ENCODE measurements around the gene MGMT. TPM values are rescaled to one million over a fixed set of nuclear protein-coding genes. Genes with fewer than 3 reads are reported as not detected.

Gene MGMT
- total and polyA plus RNA-seq, 2 of the 4 experiments (the other 2 are of a cell fraction): 11.5 to 17.8 TPM

DNA sequence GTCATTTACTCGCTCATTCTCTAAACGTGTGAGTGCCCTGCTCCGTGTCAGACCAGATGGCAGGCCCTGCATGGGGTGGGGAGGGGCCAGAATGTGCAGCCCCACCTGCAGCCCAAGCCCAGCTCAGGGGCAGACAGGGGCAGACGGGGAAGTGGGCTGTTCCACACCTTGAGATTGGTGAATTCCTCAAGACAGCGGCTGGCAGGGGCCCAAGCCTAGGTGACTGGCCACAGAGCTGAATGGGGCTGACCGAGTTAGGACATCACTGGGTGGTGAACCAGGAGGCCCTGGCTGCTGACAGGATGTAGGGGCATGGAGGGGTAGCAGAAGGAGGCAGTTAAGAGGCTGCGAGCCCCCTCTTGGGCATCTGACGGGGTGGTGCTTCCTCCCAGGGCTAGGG is 79.1 kb downstream of the MGMT start:
- Histone ChIP-seq H3K4me1 (ENCODE audit: control insufficient read depth, insufficient read depth, low read length) (no peaks in the 10 kb centered on the region), H3K4me3 (ENCODE audit: insufficient read depth, low read depth, low read length) (no peak overlapping the region), H3K27ac (ENCODE audit: insufficient read depth, low read length) (no peak overlapping the region), H3K27me3 (ENCODE audit: control insufficient read depth, insufficient read depth, low read length) (no peaks in the 10 kb centered on the region), H2AFZ (replicated peaks; ENCODE audit: low read length, poor library complexity) (no peak overlapping the region), H2AK5ac (ENCODE audit: low read depth, low read length) (no peak overlapping the region), H3K36me3 (ENCODE audit: control insufficient read depth, insufficient read depth, low read length) (no peaks in the 10 kb centered on the region), H3K18ac (ENCODE audit: low read depth, low read length) (no peak overlapping the region), H4K91ac (ENCODE audit: insufficient read depth, low read depth, low read length) (no peak overlapping the region), H2AK9ac (replicated peaks; ENCODE audit: low read depth, low read length, poor library complexity) (no peak overlapping the region), H3K79me1 (ENCODE audit: low read depth in 1 of 2, low read length in 2 of 2) (no peaks in the 10 kb centered on the region), H3K4ac (ENCODE audit: low read depth, low read length) (no peak overlapping the region), H3K9ac (ENCODE audit: low read depth, low read length) (no peak overlapping the region), H2BK20ac (ENCODE audit: low read depth, low read length) (no peak overlapping the region), H3K56ac (ENCODE audit: extremely low read depth, insufficient read depth, low read length) (no peak overlapping the region), H3K4me2 (ENCODE audit: low read depth, low read length) (no peak overlapping the region), H2BK5ac (ENCODE audit: low read depth, low read length, poor library complexity, severe bottlenecking) (no peak overlapping the region), H4K8ac (ENCODE audit: low read depth in 2 of 2, low read length in 2 of 2) (no peak overlapping the region), H3K9me3 (ENCODE audit: control insufficient read depth, insufficient read depth, low read length) (no peaks in the 10 kb centered on the region), H4K5ac (ENCODE audit: low read depth, low read length) (no peak overlapping the region), H2BK120ac (ENCODE audit: low read depth, low read length) (no peak overlapping the region), H4K20me1 (ENCODE audit: insufficient read depth, low read length) (no peaks in the 10 kb centered on the region), H3K9me1 (ENCODE audit: insufficient read depth, low read length) (0 out of 2 replicates have a peak, but pooled peaks cover 5% of the 10 kb centered on the region), H3K23ac (ENCODE audit: low read depth, low read length) (no peak overlapping the region), H2BK15ac (ENCODE audit: low read depth, low read length) (no peak overlapping the region), H3K14ac (replicated peaks; ENCODE audit: low read depth, low read length) (no peak overlapping the region)
- BruUV-seq (replicated peaks): no TSS peak
- no CpG with 5 or more reads among the region's 8 CpGs for WGBS, 2 experiments (ENCODE audit: extremely low coverage in 2 of 2, insufficient read length in 1 of 2)
- CTCF ChIA-PET: interaction anchor here (1.0 kb wide), 1 partner anchor 13 kb away, joined by 3 read pairs; no protein-coding TSS in a partner anchor
- dilution Hi-C loops (cut with HindIII; ENCODE audit: low sequenced_read_pairs, unreplicated experiment): no loop called here
- POLR2A ChIA-PET (ENCODE audit: unreplicated experiment): no interaction called here
- no peak for DNase-seq
- TF ChIP-seq, protein P1, sequence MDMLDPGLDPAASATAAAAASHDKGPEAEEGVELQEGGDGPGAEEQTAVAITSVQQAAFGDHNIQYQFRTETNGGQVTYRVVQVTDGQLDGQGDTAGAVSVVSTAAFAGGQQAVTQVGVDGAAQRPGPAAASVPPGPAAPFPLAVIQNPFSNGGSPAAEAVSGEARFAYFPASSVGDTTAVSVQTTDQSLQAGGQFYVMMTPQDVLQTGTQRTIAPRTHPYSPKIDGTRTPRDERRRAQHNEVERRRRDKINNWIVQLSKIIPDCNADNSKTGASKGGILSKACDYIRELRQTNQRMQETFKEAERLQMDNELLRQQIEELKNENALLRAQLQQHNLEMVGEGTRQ (IDR thresholded peaks at IDR 0.05; ENCODE audit: low read depth, low read length): no peak
- no peak for TF ChIP-seq MAZ (IDR thresholded peaks at IDR 0.05; ENCODE audit: borderline replicate concordance, low read depth, low read length)
- no peak for TF ChIP-seq RAD21 (IDR thresholded peaks at IDR 0.05; ENCODE audit: low read length)
- no peak for TF ChIP-seq CHD1 (IDR thresholded peaks at IDR 0.05; ENCODE audit: low read depth, low read length)
- TF ChIP-seq, protein P2, sequence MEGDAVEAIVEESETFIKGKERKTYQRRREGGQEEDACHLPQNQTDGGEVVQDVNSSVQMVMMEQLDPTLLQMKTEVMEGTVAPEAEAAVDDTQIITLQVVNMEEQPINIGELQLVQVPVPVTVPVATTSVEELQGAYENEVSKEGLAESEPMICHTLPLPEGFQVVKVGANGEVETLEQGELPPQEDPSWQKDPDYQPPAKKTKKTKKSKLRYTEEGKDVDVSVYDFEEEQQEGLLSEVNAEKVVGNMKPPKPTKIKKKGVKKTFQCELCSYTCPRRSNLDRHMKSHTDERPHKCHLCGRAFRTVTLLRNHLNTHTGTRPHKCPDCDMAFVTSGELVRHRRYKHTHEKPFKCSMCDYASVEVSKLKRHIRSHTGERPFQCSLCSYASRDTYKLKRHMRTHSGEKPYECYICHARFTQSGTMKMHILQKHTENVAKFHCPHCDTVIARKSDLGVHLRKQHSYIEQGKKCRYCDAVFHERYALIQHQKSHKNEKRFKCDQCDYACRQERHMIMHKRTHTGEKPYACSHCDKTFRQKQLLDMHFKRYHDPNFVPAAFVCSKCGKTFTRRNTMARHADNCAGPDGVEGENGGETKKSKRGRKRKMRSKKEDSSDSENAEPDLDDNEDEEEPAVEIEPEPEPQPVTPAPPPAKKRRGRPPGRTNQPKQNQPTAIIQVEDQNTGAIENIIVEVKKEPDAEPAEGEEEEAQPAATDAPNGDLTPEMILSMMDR (conservative IDR thresholded peaks at IDR 0.05; ENCODE audit: low read depth, low read length): no peak
- no peak for TF ChIP-seq RCOR1 (IDR thresholded peaks at IDR 0.05; ENCODE audit: insufficient replicate concordance, low read length)
- TF ChIP-seq SMC3 (IDR thresholded peaks at IDR 0.05; ENCODE audit: low read depth, low read length): no peak
- no peak for TF ChIP-seq POLR2A (IDR thresholded peaks at IDR 0.05; ENCODE audit: low read depth, low read length)
- TF ChIP-seq BHLHE40 (IDR thresholded peaks at IDR 0.05; ENCODE audit: low read depth, low read length): no peak
- TF ChIP-seq CEBPB (IDR thresholded peaks at IDR 0.05; ENCODE audit: low read depth, low read length): no peak
- no peak for TF ChIP-seq FOS (IDR thresholded peaks at IDR 0.05; ENCODE audit: low read depth, low read length)
- TF ChIP-seq, protein P3, sequence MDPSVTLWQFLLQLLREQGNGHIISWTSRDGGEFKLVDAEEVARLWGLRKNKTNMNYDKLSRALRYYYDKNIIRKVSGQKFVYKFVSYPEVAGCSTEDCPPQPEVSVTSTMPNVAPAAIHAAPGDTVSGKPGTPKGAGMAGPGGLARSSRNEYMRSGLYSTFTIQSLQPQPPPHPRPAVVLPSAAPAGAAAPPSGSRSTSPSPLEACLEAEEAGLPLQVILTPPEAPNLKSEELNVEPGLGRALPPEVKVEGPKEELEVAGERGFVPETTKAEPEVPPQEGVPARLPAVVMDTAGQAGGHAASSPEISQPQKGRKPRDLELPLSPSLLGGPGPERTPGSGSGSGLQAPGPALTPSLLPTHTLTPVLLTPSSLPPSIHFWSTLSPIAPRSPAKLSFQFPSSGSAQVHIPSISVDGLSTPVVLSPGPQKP (IDR thresholded peaks at IDR 0.05; ENCODE audit: borderline replicate concordance, low read depth, low read length): no peak
- TF ChIP-seq MXI1 (IDR thresholded peaks at IDR 0.05; ENCODE audit: borderline replicate concordance, low read depth, low read length): no peak
- TF ChIP-seq RFX5 (IDR thresholded peaks at IDR 0.05; ENCODE audit: low read depth, low read length): no peak
- TF ChIP-seq NFE2L2 (IDR thresholded peaks at IDR 0.05; ENCODE audit: low read depth, low read length): no peak
- no peak for TF ChIP-seq MAFK (IDR thresholded peaks at IDR 0.05; ENCODE audit: low read depth, low read length)
- in situ Hi-C loops (cut with MboI; ENCODE audit: low sequenced_read_pairs): no loop called here
- no peak for ATAC-seq (ENCODE audit: low read depth)
- intact Hi-C loops (cut with micrococcal nuclease): no loop called here

Data from IMR-90 (cell line).